ENCODE data around the gene KIFBP. TPM values are rescaled to one million over a fixed set of nuclear protein-coding genes. Genes with fewer than 3 reads are reported as not detected.

KIFBP gene
- polyA plus RNA-seq, 3 donors: 0.52 to 4.0 (median 1.4) TPM

GRCh38 chr10:69051303-69051702 lies 62.7 kb downstream of the KIFBP start:
- no peak overlapping the region for H3K9ac ChIP-seq (ENCODE audit: insufficient read depth, low read length, poor library complexity, severe bottlenecking)

DNA sequence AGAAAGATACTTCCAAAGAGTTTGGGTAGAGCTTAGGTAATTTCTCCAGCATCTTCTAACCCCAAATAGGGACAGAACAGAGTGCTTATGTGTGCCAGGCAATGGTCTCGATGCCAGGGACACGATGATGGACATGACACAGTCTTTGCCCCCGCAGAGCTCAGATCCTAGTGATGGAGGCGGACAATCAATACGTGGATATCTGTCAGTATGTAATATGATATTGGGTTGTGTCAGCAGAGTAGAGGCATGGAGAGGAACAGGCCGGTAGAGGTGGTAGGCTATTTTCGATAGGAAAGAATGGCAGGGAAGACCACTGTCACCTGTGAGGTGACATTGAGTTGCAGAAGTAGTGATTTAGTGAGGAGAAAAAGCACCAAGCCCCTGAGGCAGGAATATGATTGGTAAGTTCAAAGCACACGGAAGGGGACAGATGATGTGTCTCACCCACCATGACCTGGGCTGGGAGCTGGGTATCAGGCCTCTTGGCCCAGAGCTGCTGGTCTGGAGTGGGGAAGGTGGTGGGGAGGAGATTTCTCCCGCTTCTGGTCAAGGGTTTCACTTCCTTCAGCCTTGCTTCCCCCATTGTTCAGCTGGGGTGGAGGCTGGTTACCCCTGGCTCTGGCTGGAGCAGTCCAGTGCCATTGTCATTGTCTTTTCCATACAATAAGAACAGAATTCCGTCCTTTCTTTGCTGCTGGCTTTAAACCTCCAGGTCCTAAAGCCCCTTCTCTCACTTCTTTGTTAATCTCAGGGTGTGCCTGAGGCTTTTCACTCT lies 63.3 kb downstream of the KIFBP start:
- Histone ChIP-seq H3K4me3 (replicated peaks in 1 of 3; ENCODE audit: low read depth in 2 of 3, low read length in 3 of 3) (peak overlapping the region in 1 of 3 experiments; percentile 18), H4K20me1 (ENCODE audit: insufficient read depth, low read length) (no peaks in the 10 kb centered on the region), H3K79me2 (ENCODE audit: insufficient read depth, low read length) (peaks cover 69% of the 10 kb centered on the region), H3K27ac (ENCODE audit: low read depth in 1 of 2, low read length in 2 of 2) (peak overlapping the region; percentile 82 to 88), H3K4me1 (ENCODE audit: control insufficient read depth in 1 of 2, insufficient read depth in 2 of 2, low read length in 2 of 2) (peaks cover 96 to 99% of the 10 kb centered on the region in 2 donors), H3K4me2 (replicated peaks; ENCODE audit: extremely low read depth, low read length, poor library complexity, severe bottlenecking) (peak overlapping the region; percentile 15), H3K36me3 (replicated peaks in 1 of 2; ENCODE audit: control insufficient read depth in 1 of 2, insufficient read depth in 2 of 2, low read length in 2 of 2) (no peaks in the 10 kb centered on the region), H3K9me3 (replicated peaks in 1 of 2; ENCODE audit: control insufficient read depth in 1 of 2, insufficient read depth in 1 of 2, low read length in 2 of 2) (no peaks in the 10 kb centered on the region), H3K9ac (ENCODE audit: insufficient read depth, low read length, poor library complexity, severe bottlenecking) (peak overlapping the region; percentile 11), H3K27me3 (ENCODE audit: control insufficient read depth in 2 of 2, insufficient read depth in 2 of 2, low read length in 2 of 2) (no peaks in the 10 kb centered on the region), H2AFZ (ENCODE audit: insufficient read depth, low read depth, low read length, poor library complexity, severe bottlenecking) (no peak overlapping the region)
- Mint-ChIP-seq H3K27me3 (ENCODE audit: low read depth in 3 of 3) (peaks cover 0 to 7% (median 0%) of the 10 kb centered on the region in 3 donors), H3K9me3 (peaks cover 0 to 3% (median 0%) of the 10 kb centered on the region in 7 donors), H3K36me3 (peaks cover 5 to 10% of the 10 kb centered on the region in 2 donors), H3K27ac (peak overlapping the region; percentile 96 to 100 (median 100)), H3K4me1 (peaks cover 93% of the 10 kb centered on the region), H3K4me3 (peak overlapping the region in 1 of 2 donors; percentile 48)
- intact Hi-C loops (cut with micrococcal nuclease): no loop called here
- TF ChIP-seq, protein P1, sequence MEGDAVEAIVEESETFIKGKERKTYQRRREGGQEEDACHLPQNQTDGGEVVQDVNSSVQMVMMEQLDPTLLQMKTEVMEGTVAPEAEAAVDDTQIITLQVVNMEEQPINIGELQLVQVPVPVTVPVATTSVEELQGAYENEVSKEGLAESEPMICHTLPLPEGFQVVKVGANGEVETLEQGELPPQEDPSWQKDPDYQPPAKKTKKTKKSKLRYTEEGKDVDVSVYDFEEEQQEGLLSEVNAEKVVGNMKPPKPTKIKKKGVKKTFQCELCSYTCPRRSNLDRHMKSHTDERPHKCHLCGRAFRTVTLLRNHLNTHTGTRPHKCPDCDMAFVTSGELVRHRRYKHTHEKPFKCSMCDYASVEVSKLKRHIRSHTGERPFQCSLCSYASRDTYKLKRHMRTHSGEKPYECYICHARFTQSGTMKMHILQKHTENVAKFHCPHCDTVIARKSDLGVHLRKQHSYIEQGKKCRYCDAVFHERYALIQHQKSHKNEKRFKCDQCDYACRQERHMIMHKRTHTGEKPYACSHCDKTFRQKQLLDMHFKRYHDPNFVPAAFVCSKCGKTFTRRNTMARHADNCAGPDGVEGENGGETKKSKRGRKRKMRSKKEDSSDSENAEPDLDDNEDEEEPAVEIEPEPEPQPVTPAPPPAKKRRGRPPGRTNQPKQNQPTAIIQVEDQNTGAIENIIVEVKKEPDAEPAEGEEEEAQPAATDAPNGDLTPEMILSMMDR (IDR thresholded peaks at IDR 0.05): no peak
- WGBS (ENCODE audit: insufficient coverage): 85% methylated on average over 8 of the region's 10 CpGs
- DNase-seq: peak in 2 of 3 donors; percentile 74 to 76

More at GRCh38 chr10:69051303-69051702, 62.7 kb downstream of the KIFBP start:
- DNase-seq: peak; percentile 83 to 95 (median 89)
- peak overlapping the region; percentile 43 for H3K4me2 ChIP-seq (replicated peaks; ENCODE audit: extremely low read depth, low read length, poor library complexity, severe bottlenecking)
- Mint-ChIP-seq H3K27ac (peak overlapping the region; percentile 96 to 100 (median 100)), H3K27me3 (ENCODE audit: low read depth in 3 of 3) (peaks cover 0 to 7% (median 0%) of the 10 kb centered on the region in 3 donors), H3K4me1 (peaks cover 93% of the 10 kb centered on the region), H3K4me3 (peak overlapping the region; percentile 48 to 54), H3K9me3 (peaks cover 0 to 3% (median 0%) of the 10 kb centered on the region in 7 donors), H3K36me3 (peaks cover 7 to 10% of the 10 kb centered on the region in 2 donors)
- H3K27me3 ChIP-seq (ENCODE audit: control insufficient read depth in 2 of 2, insufficient read depth in 2 of 2, low read length in 2 of 2): no peaks in the 10 kb centered on the region
- no peaks in the 10 kb centered on the region for H3K9me3 ChIP-seq (replicated peaks in 1 of 2; ENCODE audit: control insufficient read depth in 1 of 2, insufficient read depth in 1 of 2, low read length in 2 of 2)
- TF ChIP-seq, protein P1 (IDR thresholded peaks at IDR 0.05): no peak
- H3K27ac ChIP-seq (ENCODE audit: low read depth in 1 of 2, low read length in 2 of 2): peak overlapping the region; percentile 82 to 88
- intact Hi-C loops (cut with micrococcal nuclease): no loop called here
- WGBS (ENCODE audit: insufficient coverage): 20% methylated on average over 3 of the region's 3 CpGs
- H3K36me3 ChIP-seq (replicated peaks in 1 of 2; ENCODE audit: control insufficient read depth in 1 of 2, insufficient read depth in 2 of 2, low read length in 2 of 2): no peaks in the 10 kb centered on the region
- H2AFZ ChIP-seq (ENCODE audit: insufficient read depth, low read depth, low read length, poor library complexity, severe bottlenecking): no peak overlapping the region
- peaks cover 68% of the 10 kb centered on the region for H3K79me2 ChIP-seq (ENCODE audit: insufficient read depth, low read length)
- H3K4me3 ChIP-seq (replicated peaks in 1 of 3; ENCODE audit: low read depth in 2 of 3, low read length in 3 of 3): peak overlapping the region in 1 of 3 experiments; percentile 30
- H3K4me1 ChIP-seq (ENCODE audit: control insufficient read depth in 1 of 2, insufficient read depth in 2 of 2, low read length in 2 of 2): peaks cover 96 to 99% of the 10 kb centered on the region in 2 donors
- no peaks in the 10 kb centered on the region for H4K20me1 ChIP-seq (ENCODE audit: insufficient read depth, low read length)

Data from CD14-positive monocyte (primary cell).